Brain microvascular endothelial cell (primary cell): ENCODE data around the gene ASCC3.

Experiments
- DNase-seq: peaks from one replicate; pipeline ENCODE4 v3.0.0-alpha.2; 2020
- H3K27ac ChIP-seq: fragments of 250-450 bp; sonication (Bioruptor Pico); 2 replicates; pipeline ENCODE4 v1.5.1; 2020; ENCODE audit warnings: mild to moderate bottlenecking, moderate library complexity
- H3K27me3 ChIP-seq: fragments of 250-450 bp; sonication (Bioruptor Pico); replicated peaks from 2 replicates; pipeline ENCODE4 v1.5.1; 2020; ENCODE audit warnings: mild to moderate bottlenecking
- H3K36me3 ChIP-seq: fragments of 250-450 bp; sonication (Bioruptor Pico); replicated peaks from 2 replicates; pipeline ENCODE4 v1.5.1; 2020; ENCODE audit warnings: mild to moderate bottlenecking
- H3K4me3 ChIP-seq: 2 replicates; pipeline ENCODE4 v1.5.1; 2011; ENCODE audit warnings: low read depth, mild to moderate bottlenecking, control low read depth, low read length, moderate library complexity
- in situ Hi-C: cut with HindIII; loops from 2 replicates; pipeline ENCODE4 v1.10.0; 2017; ENCODE audit warnings: low sequenced_read_pairs, low pct_ligation_motif_present
- TF ChIP-seq, protein P1 (sequence below): IDR thresholded peaks from 2 replicates; pipeline ENCODE4 v1.5.1; 2011; ENCODE audit warnings: low read depth, mild to moderate bottlenecking, moderate library complexity, low read length, control low read depth, inconsistent platforms; ENCODE audit errors: missing control alignments

Gene ASCC3

DNA sequence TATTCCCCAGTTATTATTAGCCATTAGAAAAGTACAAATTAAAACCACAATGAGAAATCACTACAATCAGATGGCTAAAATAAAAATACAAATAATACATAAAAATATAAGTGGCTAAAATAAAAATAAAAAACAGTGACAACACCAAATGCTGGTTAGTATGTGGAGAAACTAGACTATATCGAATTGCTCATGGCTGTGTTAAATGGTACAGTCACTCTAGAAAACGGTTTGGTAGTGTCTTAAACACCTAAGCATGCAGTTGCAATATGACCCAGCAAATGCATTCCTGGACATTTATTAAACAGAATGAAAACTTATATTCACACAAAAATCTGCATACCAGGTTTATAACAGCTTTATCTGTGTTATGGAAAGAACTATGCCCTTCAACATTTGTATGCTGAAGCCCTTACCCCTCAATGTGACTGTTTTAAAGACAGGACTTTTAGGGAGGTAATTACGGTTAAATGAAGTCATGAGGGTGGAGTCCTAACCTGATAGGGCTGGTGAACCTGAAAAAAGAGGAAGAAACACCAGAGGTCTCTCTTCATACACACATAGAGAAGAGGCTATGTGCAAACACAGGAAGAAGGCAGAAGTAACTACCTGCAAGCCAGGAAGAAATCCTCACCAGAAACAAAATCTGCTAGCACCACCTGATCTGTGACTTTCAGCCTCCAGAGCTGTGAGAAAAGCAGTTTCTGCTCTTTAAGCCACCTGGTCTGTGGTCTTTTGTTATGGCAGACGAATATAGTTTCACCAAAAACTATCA is 84.9 kb downstream of the ASCC3 start:
- H3K27ac ChIP-seq, result no peak overlapping the region
- in situ Hi-C loops, result no loop called here
- TF ChIP-seq, protein P1, sequence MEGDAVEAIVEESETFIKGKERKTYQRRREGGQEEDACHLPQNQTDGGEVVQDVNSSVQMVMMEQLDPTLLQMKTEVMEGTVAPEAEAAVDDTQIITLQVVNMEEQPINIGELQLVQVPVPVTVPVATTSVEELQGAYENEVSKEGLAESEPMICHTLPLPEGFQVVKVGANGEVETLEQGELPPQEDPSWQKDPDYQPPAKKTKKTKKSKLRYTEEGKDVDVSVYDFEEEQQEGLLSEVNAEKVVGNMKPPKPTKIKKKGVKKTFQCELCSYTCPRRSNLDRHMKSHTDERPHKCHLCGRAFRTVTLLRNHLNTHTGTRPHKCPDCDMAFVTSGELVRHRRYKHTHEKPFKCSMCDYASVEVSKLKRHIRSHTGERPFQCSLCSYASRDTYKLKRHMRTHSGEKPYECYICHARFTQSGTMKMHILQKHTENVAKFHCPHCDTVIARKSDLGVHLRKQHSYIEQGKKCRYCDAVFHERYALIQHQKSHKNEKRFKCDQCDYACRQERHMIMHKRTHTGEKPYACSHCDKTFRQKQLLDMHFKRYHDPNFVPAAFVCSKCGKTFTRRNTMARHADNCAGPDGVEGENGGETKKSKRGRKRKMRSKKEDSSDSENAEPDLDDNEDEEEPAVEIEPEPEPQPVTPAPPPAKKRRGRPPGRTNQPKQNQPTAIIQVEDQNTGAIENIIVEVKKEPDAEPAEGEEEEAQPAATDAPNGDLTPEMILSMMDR, result no peak
- H3K36me3 ChIP-seq, result peaks cover 10% of the 10 kb centered on the region
- DNase-seq, result no peak
- H3K4me3 ChIP-seq, result no peak overlapping the region
- H3K27me3 ChIP-seq, result no peaks in the 10 kb centered on the region

DNA sequence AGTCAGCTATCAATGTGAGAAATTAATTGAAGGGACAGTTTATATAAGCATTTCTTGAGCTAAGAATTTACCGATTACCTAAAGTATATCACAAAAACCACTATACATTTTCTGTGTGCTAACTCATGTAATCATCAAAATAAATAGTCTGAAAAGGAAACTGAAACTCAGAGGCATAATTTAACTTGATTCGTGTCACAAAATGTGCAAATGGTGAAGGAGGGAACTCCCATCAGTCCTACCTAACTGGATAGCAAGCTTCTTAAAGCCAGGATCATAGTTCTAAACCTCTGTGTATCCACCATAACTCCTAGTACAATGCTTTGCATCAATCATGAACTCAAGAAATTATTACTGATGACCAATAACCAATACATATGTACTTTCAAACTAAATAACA is 91.0 kb downstream of the ASCC3 start:
- in situ Hi-C loops, result no loop called here
- H3K27ac ChIP-seq, result no peak overlapping the region
- no peak for DNase-seq
- TF ChIP-seq, protein P1, result no peak
- no peak overlapping the region for H3K4me3 ChIP-seq
- H3K27me3 ChIP-seq, result no peaks in the 10 kb centered on the region
- H3K36me3 ChIP-seq, result no peaks in the 10 kb centered on the region

DNA sequence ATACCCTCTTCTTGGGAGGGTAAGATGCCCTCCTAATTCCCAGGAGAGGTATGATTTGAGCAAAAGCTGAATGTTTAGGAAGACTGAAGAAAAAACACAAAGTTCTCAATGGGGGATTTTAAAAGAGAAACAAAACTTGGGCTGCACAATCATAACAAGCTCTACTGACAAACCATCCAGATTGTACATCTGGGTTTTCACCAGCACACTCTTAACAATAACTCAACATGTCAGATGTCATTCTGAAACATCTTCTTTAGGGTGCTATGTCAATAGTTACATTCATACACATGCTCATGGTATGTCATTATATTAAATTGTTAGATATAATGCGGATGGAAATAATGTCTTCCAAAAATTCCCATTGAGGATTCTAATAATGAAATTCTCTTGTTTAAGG is 95.1 kb downstream of the ASCC3 start:
- H3K36me3 ChIP-seq, result no peaks in the 10 kb centered on the region
- no peak overlapping the region for H3K4me3 ChIP-seq
- no peak for DNase-seq
- TF ChIP-seq, protein P1, result no peak
- no peaks in the 10 kb centered on the region for H3K27me3 ChIP-seq
- no peak overlapping the region for H3K27ac ChIP-seq
- in situ Hi-C loops, result no loop called here

DNA sequence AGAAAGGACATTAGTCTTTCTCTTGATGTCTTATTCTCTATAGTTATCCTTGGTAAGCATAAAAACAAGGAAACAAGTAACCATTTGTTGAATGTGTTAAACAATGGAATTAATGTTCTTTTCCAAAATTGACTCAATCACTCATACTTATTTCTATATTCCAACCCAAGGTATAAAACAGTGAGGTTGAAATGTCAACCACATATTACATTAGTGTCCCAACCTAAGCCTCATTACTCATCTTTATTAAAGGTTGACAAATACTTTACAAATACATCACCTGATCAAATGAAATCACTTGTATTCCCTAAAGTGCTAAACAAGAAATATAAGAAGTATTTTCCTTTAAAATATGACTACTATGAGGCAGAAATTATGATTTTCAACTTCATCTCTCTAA is 100.5 kb downstream of the ASCC3 start:
- DNase-seq, result no peak
- in situ Hi-C loops, result no loop called here

DNA sequence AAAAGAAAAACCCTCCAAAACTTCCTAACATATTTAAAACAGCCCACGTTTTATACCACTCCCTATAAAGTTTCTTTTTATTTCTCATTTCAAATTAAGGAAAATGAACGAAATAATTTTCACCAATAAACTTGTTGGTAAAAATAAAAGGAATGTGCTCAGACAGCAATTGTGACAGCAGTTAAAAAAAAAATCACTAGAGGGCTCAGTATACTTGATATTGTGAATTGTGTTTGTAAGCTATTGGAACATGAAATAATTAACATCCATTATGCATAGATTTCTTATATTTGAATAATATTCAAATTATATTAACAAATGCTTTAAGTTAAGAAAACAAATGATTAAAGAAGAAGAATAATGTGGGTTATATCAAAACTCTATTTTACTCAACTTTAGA is 105.5 kb downstream of the ASCC3 start:
- TF ChIP-seq, protein P1, result no peak
- no peak for DNase-seq
- H3K36me3 ChIP-seq, result no peaks in the 10 kb centered on the region

More for the DNA sequence above, 100.5 kb downstream of the ASCC3 start:
- Histone ChIP-seq H3K36me3 (no peaks in the 10 kb centered on the region), H3K4me3 (no peak overlapping the region), H3K27me3 (no peaks in the 10 kb centered on the region), H3K27ac (no peak overlapping the region)
- TF ChIP-seq, protein P1, result no peak

DNA sequence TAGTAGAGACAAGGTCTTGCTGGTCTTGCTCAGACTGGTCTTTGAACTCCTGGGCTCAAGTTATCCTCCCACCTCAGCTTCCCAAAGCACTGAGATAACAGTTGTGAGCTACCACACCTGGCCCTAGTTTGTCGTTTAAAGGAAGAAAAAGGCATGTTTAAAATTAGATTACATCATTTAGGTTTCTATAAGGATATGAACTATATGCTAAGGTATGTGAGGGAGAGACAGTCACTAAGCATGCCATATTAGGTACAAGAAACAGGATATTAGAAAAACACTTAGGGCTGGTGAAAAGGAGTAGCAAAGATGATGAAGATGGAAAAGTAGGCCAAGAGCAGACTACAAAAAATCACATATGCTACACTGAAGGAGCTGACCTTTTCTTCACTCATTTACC is 106.4 kb downstream of the ASCC3 start:
- TF ChIP-seq, protein P1, result no peak
- no peak for DNase-seq
- H3K27me3 ChIP-seq, result no peaks in the 10 kb centered on the region
- in situ Hi-C loops, result no loop called here
- no peak overlapping the region for H3K4me3 ChIP-seq
- H3K36me3 ChIP-seq, result no peaks in the 10 kb centered on the region
- H3K27ac ChIP-seq, result no peak overlapping the region

More for the DNA sequence above, 105.5 kb downstream of the ASCC3 start:
- no peaks in the 10 kb centered on the region for H3K27me3 ChIP-seq
- no peak overlapping the region for H3K27ac ChIP-seq
- H3K4me3 ChIP-seq, result no peak overlapping the region
- in situ Hi-C loops, result no loop called here
